Measurements from ENCODE around the gene TENM4. TPM values are rescaled to one million over a fixed set of nuclear protein-coding genes. Genes with fewer than 3 reads are reported as not detected.

Gene TENM4
- total RNA-seq, 1 donor from 2014 or later: 50.7 TPM

- H3K36me3 Mint-ChIP-seq (ENCODE audit: unreplicated experiment): no peaks in the 10 kb centered on the region
- no peak overlapping the region for H3K27ac Mint-ChIP-seq (ENCODE audit: unreplicated experiment)
- H3K9me3 Mint-ChIP-seq (ENCODE audit: unreplicated experiment): no peaks in the 10 kb centered on the region
- TF ChIP-seq, protein P1, sequence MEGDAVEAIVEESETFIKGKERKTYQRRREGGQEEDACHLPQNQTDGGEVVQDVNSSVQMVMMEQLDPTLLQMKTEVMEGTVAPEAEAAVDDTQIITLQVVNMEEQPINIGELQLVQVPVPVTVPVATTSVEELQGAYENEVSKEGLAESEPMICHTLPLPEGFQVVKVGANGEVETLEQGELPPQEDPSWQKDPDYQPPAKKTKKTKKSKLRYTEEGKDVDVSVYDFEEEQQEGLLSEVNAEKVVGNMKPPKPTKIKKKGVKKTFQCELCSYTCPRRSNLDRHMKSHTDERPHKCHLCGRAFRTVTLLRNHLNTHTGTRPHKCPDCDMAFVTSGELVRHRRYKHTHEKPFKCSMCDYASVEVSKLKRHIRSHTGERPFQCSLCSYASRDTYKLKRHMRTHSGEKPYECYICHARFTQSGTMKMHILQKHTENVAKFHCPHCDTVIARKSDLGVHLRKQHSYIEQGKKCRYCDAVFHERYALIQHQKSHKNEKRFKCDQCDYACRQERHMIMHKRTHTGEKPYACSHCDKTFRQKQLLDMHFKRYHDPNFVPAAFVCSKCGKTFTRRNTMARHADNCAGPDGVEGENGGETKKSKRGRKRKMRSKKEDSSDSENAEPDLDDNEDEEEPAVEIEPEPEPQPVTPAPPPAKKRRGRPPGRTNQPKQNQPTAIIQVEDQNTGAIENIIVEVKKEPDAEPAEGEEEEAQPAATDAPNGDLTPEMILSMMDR (IDR thresholded peaks at IDR 0.05; ENCODE audit: partially characterized antibody, unreplicated experiment): no peak
- no peaks in the 10 kb centered on the region for H3K4me1 Mint-ChIP-seq (ENCODE audit: low read depth, unreplicated experiment)
- H3K27me3 Mint-ChIP-seq (ENCODE audit: unreplicated experiment): no peaks in the 10 kb centered on the region
- no peak for DNase-seq
- H3K4me3 Mint-ChIP-seq (ENCODE audit: unreplicated experiment): no peak overlapping the region
Measured at GRCh38 chr11:78647266-78647915, 793.4 kb downstream of the TENM4 start.

- DNase-seq: peak; percentile 54
- Mint-ChIP-seq H3K4me1 (ENCODE audit: low read depth, unreplicated experiment) (no peaks in the 10 kb centered on the region), H3K4me3 (ENCODE audit: unreplicated experiment) (no peak overlapping the region), H3K27ac (ENCODE audit: unreplicated experiment) (no peak overlapping the region), H3K27me3 (ENCODE audit: unreplicated experiment) (no peaks in the 10 kb centered on the region), H3K36me3 (ENCODE audit: unreplicated experiment) (no peaks in the 10 kb centered on the region), H3K9me3 (ENCODE audit: unreplicated experiment) (no peaks in the 10 kb centered on the region)
- TF ChIP-seq, protein P1 (IDR thresholded peaks at IDR 0.05; ENCODE audit: partially characterized antibody, unreplicated experiment): peak; percentile 92
Measured at GRCh38 chr11:78646564-78647185, 794.2 kb downstream of the TENM4 start.

GRCh38 chr11:78645226-78646202, 795.3 kb downstream of the TENM4 start:
- Mint-ChIP-seq H3K36me3 (ENCODE audit: unreplicated experiment) (no peaks in the 10 kb centered on the region), H3K27ac (ENCODE audit: unreplicated experiment) (no peak overlapping the region), H3K4me1 (ENCODE audit: low read depth, unreplicated experiment) (no peaks in the 10 kb centered on the region), H3K27me3 (ENCODE audit: unreplicated experiment) (no peaks in the 10 kb centered on the region), H3K9me3 (ENCODE audit: unreplicated experiment) (no peaks in the 10 kb centered on the region), H3K4me3 (ENCODE audit: unreplicated experiment) (no peak overlapping the region)
- TF ChIP-seq, protein P1 (IDR thresholded peaks at IDR 0.05; ENCODE audit: partially characterized antibody, unreplicated experiment): peak; percentile 93
- peak; percentile 84 for DNase-seq

- Mint-ChIP-seq H3K27me3 (ENCODE audit: unreplicated experiment) (no peaks in the 10 kb centered on the region), H3K36me3 (ENCODE audit: unreplicated experiment) (no peaks in the 10 kb centered on the region), H3K27ac (ENCODE audit: unreplicated experiment) (no peak overlapping the region), H3K4me3 (ENCODE audit: unreplicated experiment) (no peak overlapping the region), H3K9me3 (ENCODE audit: unreplicated experiment) (no peaks in the 10 kb centered on the region), H3K4me1 (ENCODE audit: low read depth, unreplicated experiment) (no peaks in the 10 kb centered on the region)
- no peak for DNase-seq
- TF ChIP-seq, protein P1 (IDR thresholded peaks at IDR 0.05; ENCODE audit: partially characterized antibody, unreplicated experiment): no peak
Measured at GRCh38 chr11:78643676-78644056, 797.2 kb downstream of the TENM4 start.
